Germinal center (tissue), 1 donor: Measurements from ENCODE around the gene PHYKPL.
"Not testable (repeated sequence)": the region's sequence is repeated elsewhere in the genome, so short reads cannot be mapped to it uniquely, and the experiment has no call there.

Experiments
- DNase-seq: peaks from one replicate; pipeline ENCODE4 v3.0.0; 2012; ENCODE audit warnings: mixed read lengths, low spot score

PHYKPL gene

DNA sequence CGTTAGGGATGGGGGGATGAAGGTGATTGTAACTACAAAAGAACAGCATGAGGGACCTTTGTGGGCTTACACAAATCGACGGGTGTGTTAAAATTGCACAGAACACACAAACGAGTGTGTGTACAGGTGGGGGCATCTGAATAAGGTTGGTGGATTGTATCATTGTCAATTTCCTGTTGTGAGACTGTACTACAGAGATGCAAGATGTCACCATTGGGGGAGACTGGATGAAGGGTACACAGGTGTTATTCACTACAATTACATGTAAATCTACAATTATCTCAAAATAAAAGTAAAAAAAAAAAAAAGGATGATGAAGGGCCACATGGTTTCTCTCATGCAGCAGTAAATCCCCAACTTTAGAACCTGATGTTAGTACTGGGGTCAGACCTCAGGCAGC, 31.4 kb upstream of the PHYKPL start:
- no peak for DNase-seq

- no peak for DNase-seq
These were observed 29.3 kb upstream of the PHYKPL start for GRCh38 chr5:178261666-178262600.

GRCh38 chr5:178259623-178260536, 27.3 kb upstream of the PHYKPL start:
- no peak for DNase-seq

DNA sequence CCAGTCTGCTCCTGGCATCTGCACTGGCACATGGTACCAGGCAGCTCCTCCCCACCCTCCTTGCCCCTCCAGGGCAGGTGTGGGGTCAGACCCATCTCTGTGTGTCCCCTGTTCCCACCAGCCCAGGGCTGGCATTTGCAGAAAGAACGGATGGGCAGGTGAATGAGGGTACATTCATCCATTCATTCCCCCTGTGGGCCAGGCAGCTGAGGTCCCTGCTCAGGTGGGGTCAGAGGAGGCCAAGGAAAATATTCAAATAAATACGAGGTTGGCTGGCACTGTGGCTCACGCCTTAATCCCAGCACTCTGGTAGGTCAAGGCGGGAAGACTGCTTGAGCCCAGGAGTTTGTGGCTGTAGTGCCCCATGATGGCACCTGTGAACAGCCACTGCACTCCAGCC, 25.0 kb upstream of the PHYKPL start:
- no peak for DNase-seq

DNA sequence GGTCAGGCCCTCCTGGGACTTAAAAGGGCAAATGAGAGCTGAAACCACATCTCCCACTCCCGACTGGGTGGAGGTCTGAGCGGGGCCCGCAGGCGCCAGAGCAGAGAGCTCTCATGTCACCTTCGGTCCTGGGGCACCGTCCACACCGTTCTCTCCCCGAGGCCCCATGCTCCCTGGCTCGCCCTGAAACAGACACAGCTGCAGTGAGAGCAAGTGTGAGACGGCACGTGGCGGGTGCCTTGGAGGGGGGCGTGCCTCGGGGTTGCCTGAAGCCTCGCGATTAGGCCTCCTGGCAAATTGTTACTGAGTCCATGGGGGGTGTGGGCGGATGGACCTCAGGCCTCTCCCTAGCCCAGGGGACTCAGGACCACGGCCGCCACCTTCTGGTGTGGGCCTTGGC, 24.1 kb upstream of the PHYKPL start:
- no peak for DNase-seq

DNA sequence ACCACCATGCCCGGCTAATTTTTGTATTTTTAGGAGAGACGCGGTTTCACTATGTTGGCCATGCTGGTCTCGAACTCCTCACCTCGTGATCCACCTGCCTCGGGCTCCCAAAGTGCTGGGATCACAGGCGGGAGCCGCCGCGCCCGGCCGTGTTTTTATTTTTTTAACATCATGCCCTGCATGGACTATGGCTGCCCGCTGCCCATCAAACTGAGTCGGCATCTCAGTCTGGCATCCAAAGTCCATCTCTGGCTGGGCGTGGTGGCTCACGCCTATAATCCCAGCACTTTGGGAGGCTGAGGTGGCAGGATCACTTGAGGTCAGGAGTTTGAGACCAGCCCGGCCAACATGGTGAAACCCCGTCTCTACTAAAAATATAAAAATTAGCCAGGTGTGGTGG, 21.0 kb upstream of the PHYKPL start:
- not testable (repeated sequence) for DNase-seq

GRCh38 chr5:178252258-178252657, 19.7 kb upstream of the PHYKPL start:
- no peak for DNase-seq

GRCh38 chr5:178250263-178250662, 17.7 kb upstream of the PHYKPL start:
- DNase-seq: no peak

GRCh38 chr5:178249191-178249989, 16.8 kb upstream of the PHYKPL start:
- no peak for DNase-seq

DNA sequence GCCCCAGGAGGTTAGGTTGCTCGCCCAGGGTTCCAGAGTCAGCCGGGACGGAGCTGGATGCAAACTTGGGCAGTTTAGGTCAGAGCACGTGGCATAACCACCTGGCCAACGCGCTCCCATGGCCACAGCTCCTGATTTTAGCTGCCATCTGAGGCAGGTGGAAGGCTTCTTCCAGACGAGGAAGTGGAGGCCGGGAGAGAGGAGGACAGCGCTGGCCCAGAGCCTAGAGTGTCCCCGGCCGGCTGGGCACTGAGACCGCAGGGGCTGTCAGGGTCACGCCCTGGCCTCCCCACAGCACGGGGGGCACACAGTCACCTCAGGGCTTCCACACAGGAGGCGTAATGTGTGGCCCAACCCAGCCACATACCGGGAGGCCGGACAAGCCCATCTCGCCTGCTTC, 16.1 kb upstream of the PHYKPL start:
- DNase-seq: no peak

GRCh38 chr5:178247481-178248456, 15.2 kb upstream of the PHYKPL start:
- no peak for DNase-seq

- DNase-seq: no peak
These were observed 14.2 kb upstream of the PHYKPL start for GRCh38 chr5:178246624-178247279.

DNA sequence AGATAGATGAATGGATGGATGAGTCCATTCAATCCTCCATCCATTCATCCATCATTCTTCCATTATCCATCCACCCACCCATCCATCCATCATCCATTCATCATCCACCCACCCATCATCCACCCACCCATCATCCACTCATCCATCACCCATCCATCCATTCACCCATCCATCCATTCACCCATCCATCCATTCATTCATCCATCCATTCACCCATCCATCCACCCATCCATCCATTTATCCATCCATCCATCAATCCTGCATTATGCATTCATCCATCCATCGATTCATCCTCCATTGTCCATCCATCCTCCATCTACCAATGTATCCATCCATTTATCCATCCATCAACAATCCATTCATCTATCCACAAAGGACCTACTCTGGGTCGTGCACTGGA, 12.8 kb upstream of the PHYKPL start:
- no peak for DNase-seq

DNA sequence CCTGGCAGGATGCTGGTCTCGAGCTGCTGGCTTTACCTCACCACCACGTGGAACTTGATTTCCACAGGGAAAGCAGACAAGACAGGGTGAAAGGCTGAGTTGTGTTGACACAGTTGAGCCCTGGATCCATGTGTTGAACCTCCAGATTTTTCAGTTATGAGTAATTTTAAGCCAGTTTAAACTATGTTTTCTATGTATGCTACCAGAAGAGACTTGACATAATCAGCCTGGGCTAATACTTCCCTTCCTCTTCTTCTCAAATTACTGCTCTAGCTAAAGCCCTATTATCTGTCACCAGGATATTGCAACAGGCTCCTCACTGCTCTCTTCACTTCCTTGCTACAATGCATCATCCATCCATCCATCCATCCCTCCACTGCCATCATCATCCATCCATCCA, 12.0 kb upstream of the PHYKPL start:
- DNase-seq: no peak

DNA sequence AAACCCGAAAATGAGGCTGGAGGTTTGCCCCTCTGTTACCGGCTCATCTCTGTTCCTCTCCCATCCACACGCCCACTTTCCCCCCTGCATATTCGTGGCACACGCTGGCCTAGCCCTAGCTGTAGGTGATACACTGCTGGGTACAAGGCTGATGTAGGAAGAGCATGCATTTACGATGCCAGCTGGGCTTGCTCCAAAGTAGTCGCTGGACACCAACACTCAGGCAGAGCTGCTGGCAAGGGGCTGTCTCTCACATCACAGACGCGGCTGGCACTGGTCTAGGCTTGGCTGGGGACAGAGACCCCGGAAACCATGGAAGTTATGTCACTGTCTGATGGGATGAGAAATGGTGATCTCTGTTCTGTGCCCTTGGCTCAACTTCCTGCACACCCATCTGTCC, 9.8 kb upstream of the PHYKPL start:
- no peak for DNase-seq

DNA sequence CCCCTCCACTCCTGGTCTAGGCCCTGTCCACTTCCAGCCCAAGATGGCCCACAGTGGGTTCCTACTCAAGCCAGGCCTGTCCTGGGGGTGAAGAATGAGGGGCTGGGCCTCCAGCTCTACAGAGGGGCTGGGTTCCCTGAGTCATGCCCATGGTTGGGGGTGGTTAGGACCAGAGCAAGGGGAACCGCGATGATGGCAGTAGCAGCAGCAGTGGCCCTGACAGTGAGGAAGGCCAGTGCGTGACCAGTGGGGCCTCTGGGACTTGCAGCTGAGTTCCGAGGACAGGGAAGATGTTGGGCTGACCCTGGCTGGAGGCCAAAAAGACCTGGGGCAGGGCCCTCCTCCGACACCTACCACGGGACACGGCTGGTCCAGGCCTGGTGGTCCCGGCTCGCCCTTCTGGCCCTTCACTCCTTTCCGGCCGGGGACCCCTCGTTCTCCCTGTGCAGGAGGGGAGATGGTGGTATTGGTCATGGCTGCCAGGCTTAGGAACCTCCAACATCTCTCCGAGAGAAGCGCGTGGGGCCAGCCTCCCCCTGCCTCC, 9.2 kb upstream of the PHYKPL start:
- DNase-seq: no peak

GRCh38 chr5:178241231-178241663, 8.6 kb upstream of the PHYKPL start:
- no peak for DNase-seq

DNA sequence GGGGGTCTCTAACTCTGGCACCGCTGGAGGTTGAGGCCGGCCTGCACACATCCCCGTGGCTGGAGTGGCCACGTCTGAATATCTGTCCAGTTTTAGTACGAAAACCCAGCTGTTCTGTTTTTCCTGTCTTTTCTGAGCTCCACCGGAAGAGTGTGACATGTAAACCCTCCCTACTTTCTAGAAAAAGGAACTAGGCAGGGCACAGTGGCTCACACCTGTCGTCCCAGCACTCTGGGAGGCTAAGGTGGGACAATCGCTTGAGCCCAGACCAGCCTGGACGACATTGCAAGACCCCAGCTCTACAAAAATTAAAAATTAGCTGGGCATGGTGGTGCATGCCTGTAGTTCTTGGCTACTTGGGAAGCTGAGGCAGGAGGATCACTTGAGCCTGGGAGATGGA, 8.2 kb upstream of the PHYKPL start:
- DNase-seq: no peak

GRCh38 chr5:178240341-178240741, 7.7 kb upstream of the PHYKPL start:
- DNase-seq: no peak
